GM18505 (cell line): ENCODE measurements around the gene TMEM132E.

Source experiments
- ATAC-seq: cut with Tn5 transposase; IDR thresholded peaks from one replicate; pipeline ENCODE4 v1.9.1; 2021; ENCODE audit not compliant: unreplicated experiment
- POLR2A ChIP-seq: IDR thresholded peaks from 4 replicates; pipeline ENCODE4 v1.6.1; 2011; ENCODE audit warnings: borderline replicate concordance; ENCODE audit not compliant: insufficient read depth, insufficient read length; ENCODE audit errors: extremely low read depth

Gene TMEM132E

GRCh38 chr17:34619687-34620217, 40.4 kb downstream of the TMEM132E start:
- no peak for ATAC-seq
- TF ChIP-seq POLR2A: no peak

GRCh38 chr17:34620458-34620857, 41.1 kb downstream of the TMEM132E start:
- TF ChIP-seq POLR2A: no peak
- ATAC-seq: no peak

GRCh38 chr17:34622862-34623623, 43.7 kb downstream of the TMEM132E start:
- no peak for ATAC-seq

GRCh38 chr17:34623856-34624766, 44.7 kb downstream of the TMEM132E start:
- ATAC-seq: no peak
- TF ChIP-seq POLR2A: no peak

More at GRCh38 chr17:34622862-34623623, 43.7 kb downstream of the TMEM132E start:
- TF ChIP-seq POLR2A: no peak

GRCh38 chr17:34624767-34625383, 45.5 kb downstream of the TMEM132E start:
- ATAC-seq: no peak
- no peak for TF ChIP-seq POLR2A

DNA sequence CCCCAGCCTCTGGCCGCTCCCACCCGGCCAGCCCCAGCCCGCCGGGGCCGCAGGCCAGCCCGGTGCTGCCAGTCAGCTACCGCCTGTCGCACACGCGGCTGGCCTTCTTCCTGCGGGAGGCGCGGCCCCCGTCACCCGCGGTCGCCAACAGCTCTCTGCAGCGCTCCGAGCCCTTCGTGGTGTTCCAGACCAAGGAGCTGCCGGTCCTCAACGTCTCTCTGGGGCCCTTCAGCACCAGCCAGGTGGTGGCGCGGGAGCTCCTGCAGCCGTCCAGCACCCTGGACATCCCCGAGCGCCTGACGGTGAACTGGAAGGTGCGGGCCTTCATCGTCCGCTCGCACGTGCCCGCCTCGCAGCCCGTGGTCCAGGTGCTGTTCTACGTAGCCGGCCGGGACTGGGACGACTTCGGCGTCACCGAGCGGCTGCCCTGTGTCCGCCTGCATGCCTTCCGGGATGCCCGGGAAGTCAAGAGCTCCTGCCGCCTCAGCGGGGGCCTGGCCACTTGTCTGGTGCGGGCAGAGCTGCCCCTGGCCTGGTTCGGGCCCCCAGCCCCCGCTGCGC, 46.8 kb downstream of the TMEM132E start:
- no peak for ATAC-seq
- TF ChIP-seq POLR2A: no peak

GRCh38 chr17:34628879-34629278, 49.5 kb downstream of the TMEM132E start:
- TF ChIP-seq POLR2A: no peak
- ATAC-seq: no peak

DNA sequence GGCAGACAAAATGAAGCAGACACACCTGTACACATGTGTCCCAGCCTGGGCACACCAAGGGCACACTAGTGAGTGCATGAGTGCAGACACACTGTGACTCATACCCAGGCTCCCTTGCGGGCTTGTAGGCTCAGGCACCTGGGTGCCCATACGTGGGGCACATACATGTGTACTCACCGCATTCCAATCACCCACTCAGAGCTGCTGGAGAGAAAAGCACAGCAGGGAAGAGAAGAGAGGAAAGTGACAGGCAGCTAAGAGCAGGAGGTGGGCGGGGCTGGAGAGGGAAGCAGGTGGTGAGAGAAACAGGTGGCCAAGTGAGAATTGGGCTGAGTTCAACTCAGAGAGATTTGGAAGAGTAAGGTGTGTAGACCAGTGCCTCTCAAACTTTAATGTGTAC, 54.0 kb downstream of the TMEM132E start:
- TF ChIP-seq POLR2A: no peak
- no peak for ATAC-seq

GRCh38 chr17:34633760-34634159, 54.4 kb downstream of the TMEM132E start:
- TF ChIP-seq POLR2A: no peak
- ATAC-seq: no peak

DNA sequence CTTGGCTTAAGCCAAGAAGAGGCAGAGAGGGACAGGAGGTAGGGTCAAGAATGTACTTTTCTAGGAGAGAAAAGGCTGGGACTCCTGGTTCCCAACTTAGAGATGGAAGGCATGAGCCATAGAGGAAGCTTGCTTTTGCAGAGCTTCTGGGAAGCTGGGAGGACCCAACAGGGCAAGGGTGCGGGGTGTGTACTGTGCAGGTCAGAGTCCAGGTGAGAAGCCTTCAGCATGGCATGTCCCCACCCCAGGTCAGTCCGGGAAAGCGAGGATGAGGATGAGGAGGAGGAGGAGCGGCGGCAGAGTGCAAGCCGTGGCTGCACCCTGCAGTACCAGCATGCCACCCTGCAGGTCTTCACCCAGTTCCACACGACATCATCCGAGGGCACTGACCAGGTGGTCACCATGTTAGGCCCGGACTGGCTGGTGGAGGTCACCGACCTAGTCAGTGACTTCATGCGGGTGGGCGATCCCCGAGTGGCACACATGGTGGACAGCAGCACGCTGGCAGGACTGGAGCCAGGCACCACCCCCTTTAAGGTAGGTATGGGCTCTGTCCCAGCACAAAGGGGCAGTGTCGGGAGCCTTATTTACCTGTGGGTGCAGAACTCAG, 55.3 kb downstream of the TMEM132E start:
- no peak for ATAC-seq

DNA sequence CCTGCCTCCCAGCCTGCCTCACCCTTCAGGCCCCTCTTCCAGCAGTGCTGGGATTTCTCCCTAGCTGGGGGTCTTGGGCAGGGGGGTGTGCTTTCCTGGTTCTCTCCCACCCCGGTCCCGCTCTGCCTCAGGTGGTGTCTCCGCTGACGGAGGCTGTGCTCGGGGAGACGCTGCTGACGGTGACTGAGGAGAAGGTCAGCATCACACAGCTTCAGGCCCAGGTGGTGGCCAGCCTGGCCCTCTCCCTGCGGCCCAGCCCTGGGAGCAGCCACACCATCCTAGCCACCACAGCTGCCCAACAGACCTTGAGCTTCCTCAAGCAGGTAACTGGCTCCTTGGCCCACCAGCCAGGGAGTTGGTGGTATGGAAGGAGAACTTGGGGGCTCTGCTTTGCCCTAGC, 56.5 kb downstream of the TMEM132E start:
- no peak for TF ChIP-seq POLR2A
- ATAC-seq: no peak

More for the DNA sequence above, 55.3 kb downstream of the TMEM132E start:
- no peak for TF ChIP-seq POLR2A

GRCh38 chr17:34637041-34637547, 57.7 kb downstream of the TMEM132E start:
- ATAC-seq: no peak
- no peak for TF ChIP-seq POLR2A
